Bronchial epithelial cell (primary cell): ENCODE measurements around the gene ZKSCAN3. TPM values are rescaled to one million over a fixed set of nuclear protein-coding genes. Genes with fewer than 3 reads are reported as not detected.
"Not testable (repeated sequence)": the region's sequence is repeated elsewhere in the genome, so short reads cannot be mapped to it uniquely, and the experiment has no call there.

Source experiments
- DNase-seq: peaks from one replicate; pipeline ENCODE4 v3.0.0-alpha.2; 2010; ENCODE audit warnings: low read depth
- FAIRE-seq: peaks from 2 replicates; lab custom pipeline; 2011; peaks lifted over from hg19 to GRCh38; lab: Jason Lieb, UNC
- H3K27me3 ChIP-seq: 2 replicates; pipeline ENCODE4 v1.5.1; 2011; ENCODE audit warnings: low read length; ENCODE audit not compliant: control insufficient read depth, insufficient read depth
- H3K36me3 ChIP-seq: 2 replicates; pipeline ENCODE4 v1.5.1; 2011; ENCODE audit warnings: low read length; ENCODE audit not compliant: control insufficient read depth, insufficient read depth
- H3K4me3 ChIP-seq: 2 replicates; pipeline ENCODE4 v1.5.1; 2011; ENCODE audit warnings: mild to moderate bottlenecking, low read depth, low read length, control low read depth
- CTCF ChIP-seq: IDR thresholded peaks from 2 replicates; pipeline ENCODE4 v1.5.1; 2011; ENCODE audit warnings: mild to moderate bottlenecking, moderate library complexity, low read length, control low read depth, inconsistent platforms; ENCODE audit not compliant: insufficient read depth, severe bottlenecking
- total RNA-seq: library from RNA; depleted of rRNA; stranded (reverse); fragments of >200 nt; gene quantifications from 2 replicates; pipeline ENCODE4 v1.2.1, GENCODE V29; 2014

ZKSCAN3 gene
- total RNA-seq, 1 donor from 2014 or later = 3.2 TPM

GRCh38 chr6:28401172-28401571 is 51.4 kb downstream of the ZKSCAN3 start:
- FAIRE-seq (no peak), DNase-seq (peak; percentile 82)
- no peak for TF ChIP-seq CTCF
- H3K36me3 ChIP-seq = no peaks in the 10 kb centered on the region
- no peaks in the 10 kb centered on the region for H3K27me3 ChIP-seq
- H3K4me3 ChIP-seq = no peak overlapping the region

GRCh38 chr6:28402197-28402596 is 52.5 kb downstream of the ZKSCAN3 start:
- no peak for TF ChIP-seq CTCF
- Histone ChIP-seq H3K36me3 (no peaks in the 10 kb centered on the region), H3K27me3 (no peaks in the 10 kb centered on the region), H3K4me3 (no peak overlapping the region)
- FAIRE-seq (no peak), DNase-seq (no peak)

DNA sequence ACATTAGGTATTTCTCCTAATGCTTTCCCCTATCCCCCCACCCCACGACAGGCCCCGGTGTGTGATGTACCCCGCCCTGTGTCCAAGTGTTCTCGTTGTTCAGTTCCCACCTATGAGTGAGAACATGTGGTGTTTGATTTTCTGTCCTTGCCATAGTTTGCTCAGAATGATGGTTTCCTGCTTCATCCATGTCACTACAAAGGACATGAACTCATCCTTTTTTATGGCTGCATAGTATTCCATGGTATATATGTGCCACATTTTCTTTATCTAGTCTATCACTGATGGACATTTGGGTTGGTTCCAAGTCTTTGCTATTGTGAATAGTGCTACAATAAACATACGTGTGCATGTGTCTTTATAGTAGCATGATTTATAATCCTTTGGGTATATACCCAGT is 54.2 kb downstream of the ZKSCAN3 start:
- not testable (repeated sequence) for FAIRE-seq, DNase-seq, H3K4me3 ChIP-seq, H3K36me3 ChIP-seq, H3K27me3 ChIP-seq

GRCh38 chr6:28407401-28407800 is 57.7 kb downstream of the ZKSCAN3 start:
- Histone ChIP-seq H3K27me3 (peaks cover 2% of the 10 kb centered on the region), H3K36me3 (no peaks in the 10 kb centered on the region), H3K4me3 (no peak overlapping the region)
- DNase-seq = no peak
- TF ChIP-seq CTCF = no peak
- FAIRE-seq = no peak

DNA sequence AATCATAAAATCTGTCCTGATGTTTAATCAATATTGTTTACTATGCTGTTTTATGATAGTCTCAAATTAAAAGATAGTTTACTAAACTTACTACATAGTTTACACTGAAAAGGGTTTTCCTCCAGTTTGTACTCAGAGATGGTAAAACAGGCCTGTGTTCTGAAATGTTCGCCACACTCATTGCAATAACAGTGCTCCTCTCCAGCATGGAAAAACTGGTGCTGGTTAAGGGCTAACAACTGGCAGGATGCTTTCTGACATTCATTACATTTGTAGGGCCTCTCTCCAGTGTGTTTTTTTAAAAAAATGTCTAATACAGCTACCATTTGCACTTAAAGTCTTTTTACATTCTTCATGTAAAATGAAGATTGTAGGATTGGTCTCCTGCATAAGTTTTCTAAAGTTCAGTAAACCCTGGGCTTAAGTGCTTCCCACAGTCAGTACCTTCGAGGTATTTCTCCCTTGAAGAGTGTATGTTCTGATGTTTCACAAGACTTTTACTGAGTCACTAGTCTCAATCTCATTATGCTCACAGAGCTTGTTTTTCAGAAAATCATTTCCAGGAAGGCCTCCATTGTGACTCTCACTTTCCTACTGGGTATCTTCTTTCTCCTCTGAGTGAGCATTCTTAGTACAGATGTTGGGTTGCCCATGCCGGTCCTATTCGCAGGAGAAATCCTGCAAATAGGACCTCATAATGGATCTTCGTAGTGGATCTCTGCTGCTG is 58.5 kb downstream of the ZKSCAN3 start:
- no peak overlapping the region for H3K4me3 ChIP-seq
- TF ChIP-seq CTCF = no peak
- no peaks in the 10 kb centered on the region for H3K36me3 ChIP-seq
- peaks cover 2% of the 10 kb centered on the region for H3K27me3 ChIP-seq
- DNase-seq = peak; percentile 51
- no peak for FAIRE-seq

- no peaks in the 10 kb centered on the region for H3K36me3 ChIP-seq
- TF ChIP-seq CTCF = no peak
- no peak overlapping the region for H3K4me3 ChIP-seq
- DNase-seq (no peak), FAIRE-seq (no peak)
- H3K27me3 ChIP-seq = peaks cover 2% of the 10 kb centered on the region
These were observed 61.0 kb downstream of the ZKSCAN3 start for GRCh38 chr6:28410767-28411166.
